Measurements from ENCODE around the gene NR2E3. TPM values are rescaled to one million over a fixed set of nuclear protein-coding genes. Genes with fewer than 3 reads are reported as not detected.
A peak's percentile ranks its signal among the peaks of the same experiment; 100 is the strongest.

NR2E3 gene
- total RNA-seq, 1 experiment from 2014 or later = 0.31 TPM

DNA sequence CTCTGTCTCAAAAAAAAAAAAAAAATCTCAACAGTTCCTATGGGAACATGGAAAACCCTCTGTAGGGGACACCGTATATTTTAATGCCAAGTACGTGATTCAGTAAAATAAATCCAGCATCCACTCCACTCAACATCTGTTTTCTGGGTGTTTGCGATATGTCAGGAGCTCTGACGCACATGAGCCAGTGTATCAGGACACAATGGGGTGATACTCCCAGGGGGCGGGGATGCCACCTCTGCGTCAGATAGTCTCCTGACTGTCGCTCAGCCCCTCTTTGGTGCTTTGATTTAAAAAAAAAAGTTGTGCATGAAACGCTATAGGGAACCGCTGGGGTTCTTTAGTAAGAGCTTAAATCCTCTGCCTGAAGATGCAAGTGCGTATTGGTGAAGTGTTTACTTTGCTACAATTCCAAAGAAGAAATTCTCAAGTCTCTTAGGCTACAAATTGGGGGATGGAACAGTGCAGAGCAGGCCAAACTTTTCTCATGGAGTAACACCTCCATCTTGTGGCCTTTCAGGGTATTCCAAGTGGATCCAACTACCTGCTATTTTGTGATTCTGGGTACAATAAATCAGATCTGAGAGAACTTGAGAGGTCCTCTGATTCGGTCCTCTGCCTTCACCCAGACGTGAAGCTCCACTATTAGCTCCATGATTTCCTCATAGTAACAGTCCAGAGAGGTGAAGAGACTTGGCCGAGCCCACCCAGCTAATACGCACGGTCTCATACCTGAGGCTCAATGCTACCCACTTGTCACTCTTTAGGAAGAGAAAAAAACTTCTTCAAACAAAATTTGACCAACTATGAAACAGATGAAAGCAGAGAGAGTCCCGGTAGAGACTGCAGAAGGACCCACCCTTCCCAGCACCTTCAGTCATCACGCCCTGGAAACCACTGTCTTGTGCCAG is 9.3 kb upstream of the NR2E3 start:
- no peaks in the 10 kb centered on the region for H3K27me3 ChIP-seq (ENCODE audit: insufficient read depth, low read length)
- H3K9ac ChIP-seq (ENCODE audit: extremely low read depth, insufficient read length, low read length) = no peak overlapping the region
- Mint-ChIP-seq H3K36me3 (ENCODE audit: insufficient read depth in 1 of 3, low read depth in 3 of 3) (peaks cover 4 to 11% (median 6%) of the 10 kb centered on the region in 3 experiments; a peak in 4 of 7 replicates), H3K4me1 (peaks cover 17 to 30% of the 10 kb centered on the region in 2 experiments), H3K27ac (peak overlapping the region in 1 of 3 experiments; percentile 24; a peak in 3 of 7 replicates), H3K4me3 (no peak overlapping the region), H3K27me3 (ENCODE audit: low read depth) (no peaks in the 10 kb centered on the region; the same call in none of the 2 replicates), H3K9me3 (peaks cover 2 to 11% of the 10 kb centered on the region in 2 experiments; a peak in 4 of 5 replicates)
- H4K91ac ChIP-seq (ENCODE audit: insufficient read length, low read depth, low read length) = no peak overlapping the region
- no peak overlapping the region for H3K27ac ChIP-seq (ENCODE audit: insufficient read length, low read depth, low read length)
- H3K79me2 ChIP-seq (ENCODE audit: insufficient read depth, low read length) = no peaks in the 10 kb centered on the region
- no peak overlapping the region for H2BK20ac ChIP-seq (ENCODE audit: low read depth, low read length, poor library complexity, severe bottlenecking)
- no peak overlapping the region for H2BK15ac ChIP-seq (ENCODE audit: low read depth, low read length)
- H3K4me1 ChIP-seq (ENCODE audit: insufficient read depth, low read length) = no peaks in the 10 kb centered on the region; the same call in 1 of the 2 replicates
- no peak overlapping the region for H3K14ac ChIP-seq (ENCODE audit: insufficient read depth, low read length)
- no peaks in the 10 kb centered on the region for H3K79me1 ChIP-seq (ENCODE audit: insufficient read depth, low read depth, low read length, poor library complexity, severe bottlenecking)
- no peak overlapping the region for H3T11ph ChIP-seq (ENCODE audit: low read length)
- no peak overlapping the region for H2AFZ ChIP-seq (ENCODE audit: low read length)
- no peaks in the 10 kb centered on the region for H3K9me3 ChIP-seq (ENCODE audit: control insufficient read depth, low read depth, low read length)
- no peak overlapping the region for H4K5ac ChIP-seq (ENCODE audit: insufficient read length, low read depth, low read length)
- H3K4me2 ChIP-seq (ENCODE audit: insufficient read depth, insufficient read length, low read length) = no peak overlapping the region
- H4K8ac ChIP-seq (replicated peaks; ENCODE audit: insufficient read length, low read depth, low read length) = no peak overlapping the region
- H3K23me2 ChIP-seq (ENCODE audit: insufficient read length, low read depth, low read length, poor library complexity, severe bottlenecking) = no peaks in the 10 kb centered on the region
- no peak overlapping the region for H3K4ac ChIP-seq (ENCODE audit: low read depth, low read length)
- no peaks in the 10 kb centered on the region for H4K20me1 ChIP-seq (ENCODE audit: control insufficient read depth, insufficient read depth, insufficient read length)
- no peak overlapping the region for H3K18ac ChIP-seq (ENCODE audit: insufficient read length, low read depth, low read length)
- H3K23ac ChIP-seq (ENCODE audit: insufficient read length, low read depth, low read length) = no peak overlapping the region
- no CpG with 5 or more reads among the region's 17 CpGs for WGBS (ENCODE audit: extremely low coverage, insufficient read length, low lambda C conversion rate)
- no peak overlapping the region for H2BK12ac ChIP-seq (ENCODE audit: insufficient read length, low read depth, low read length)
- H2BK5ac ChIP-seq (ENCODE audit: insufficient read length, low read length) = no peak overlapping the region
- H3K56ac ChIP-seq (ENCODE audit: insufficient read length, low read depth, low read length) = no peak overlapping the region
- H2AK5ac ChIP-seq (ENCODE audit: insufficient read length, low read length) = peak overlapping the region; percentile 14
- DNase-seq = no peak
- TF ChIP-seq, protein P1, sequence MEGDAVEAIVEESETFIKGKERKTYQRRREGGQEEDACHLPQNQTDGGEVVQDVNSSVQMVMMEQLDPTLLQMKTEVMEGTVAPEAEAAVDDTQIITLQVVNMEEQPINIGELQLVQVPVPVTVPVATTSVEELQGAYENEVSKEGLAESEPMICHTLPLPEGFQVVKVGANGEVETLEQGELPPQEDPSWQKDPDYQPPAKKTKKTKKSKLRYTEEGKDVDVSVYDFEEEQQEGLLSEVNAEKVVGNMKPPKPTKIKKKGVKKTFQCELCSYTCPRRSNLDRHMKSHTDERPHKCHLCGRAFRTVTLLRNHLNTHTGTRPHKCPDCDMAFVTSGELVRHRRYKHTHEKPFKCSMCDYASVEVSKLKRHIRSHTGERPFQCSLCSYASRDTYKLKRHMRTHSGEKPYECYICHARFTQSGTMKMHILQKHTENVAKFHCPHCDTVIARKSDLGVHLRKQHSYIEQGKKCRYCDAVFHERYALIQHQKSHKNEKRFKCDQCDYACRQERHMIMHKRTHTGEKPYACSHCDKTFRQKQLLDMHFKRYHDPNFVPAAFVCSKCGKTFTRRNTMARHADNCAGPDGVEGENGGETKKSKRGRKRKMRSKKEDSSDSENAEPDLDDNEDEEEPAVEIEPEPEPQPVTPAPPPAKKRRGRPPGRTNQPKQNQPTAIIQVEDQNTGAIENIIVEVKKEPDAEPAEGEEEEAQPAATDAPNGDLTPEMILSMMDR (conservative IDR thresholded peaks at IDR 0.05) = peak; percentile 89
- H2BK120ac ChIP-seq (ENCODE audit: low read depth, low read length, poor library complexity, severe bottlenecking) = no peak overlapping the region
